PC-3 (cell line): Measurements from ENCODE around the gene HHATL. TPM values are rescaled to one million over a fixed set of nuclear protein-coding genes. Genes with fewer than 3 reads are reported as not detected.

Experiments
- ATAC-seq: fragments of 200-7000 bp; cut with Tn5 transposase; 2 replicates; pipeline ENCODE4 v1.9.1; 2020; ENCODE audit warnings: mild to moderate bottlenecking, moderate library complexity
- BruUV-seq: library from RNA; stranded (reverse); fragments of 400-500 nt; replicated peaks from 2 replicates; lab custom pipeline; 2021; lab: Mats Ljungman, UMichigan
- CTCF ChIA-PET: fragments of 300-600 bp; sonication (Branson Sonifier 250); formaldehyde crosslinking; loops from one replicate; lab custom pipeline; 2022; ENCODE audit warnings: antibody characterized with exemption; lab: Charles Lee
- POLR2A ChIA-PET: fragments of 300-600 bp; sonication (Branson Sonifier 250); formaldehyde crosslinking; loops from one replicate; lab custom pipeline; 2022; ENCODE audit warnings: antibody characterized with exemption; ENCODE audit not compliant: unreplicated experiment; lab: Charles Lee
- DNase-seq: peaks from one replicate; pipeline ENCODE4 v3.0.0-alpha.2; 2015
- H2AFZ ChIP-seq: fragments of 300-600 bp; sonication (generic); 2 replicates; pipeline ENCODE4 v1.6.0; 2016; ENCODE audit warnings: antibody characterized with exemption, low read length
- H3F3A ChIP-seq: fragments of 300-600 bp; sonication (generic); one replicate; pipeline ENCODE4 v1.6.0; 2017; ENCODE audit warnings: antibody characterized with exemption, low read length, control low read depth, mild to moderate bottlenecking; ENCODE audit not compliant: unreplicated experiment
- H3K27ac ChIP-seq: fragments of 300-600 bp; sonication (generic); 2 replicates; pipeline ENCODE4 v1.5.1; 2016; ENCODE audit warnings: mild to moderate bottlenecking, low read length
- H3K27me3 ChIP-seq: fragments of 300-600 bp; sonication (generic); 2 replicates; pipeline ENCODE4 v1.6.1; 2016; ENCODE audit warnings: low read length, mixed read lengths
- H3K36me3 ChIP-seq: fragments of 300-600 bp; sonication (generic); 2 replicates; pipeline ENCODE4 v1.6.1; 2016; ENCODE audit warnings: low read depth, mixed run types, low read length, mixed read lengths
- H3K4me1 ChIP-seq: fragments of 300-600 bp; sonication (generic); 2 replicates; pipeline ENCODE4 v1.5.1; 2016; ENCODE audit warnings: low read length; ENCODE audit not compliant: insufficient read depth
- H3K4me2 ChIP-seq: fragments of 300-600 bp; sonication (generic); 2 replicates; pipeline ENCODE4 v1.6.0; 2016; ENCODE audit warnings: low read length
- H3K4me3 ChIP-seq: fragments of 300-600 bp; sonication (generic); 2 replicates; pipeline ENCODE4 v1.5.1; 2016; ENCODE audit warnings: mild to moderate bottlenecking, low read length, mixed read lengths
- H3K79me2 ChIP-seq: fragments of 300-600 bp; sonication (generic); 2 replicates; pipeline ENCODE4 v1.6.1; 2017; ENCODE audit warnings: low read length, mixed read lengths
- H3K9ac ChIP-seq: fragments of 300-600 bp; sonication (generic); 2 replicates; pipeline ENCODE4 v1.6.0; 2016; ENCODE audit warnings: mild to moderate bottlenecking, low read length
- H3K9me2 ChIP-seq: fragments of 300-600 bp; sonication (generic); replicated peaks from 2 replicates; pipeline ENCODE4 v1.6.1; 2016; ENCODE audit warnings: mixed run types, low read length, mixed read lengths
- H3K9me3 ChIP-seq: fragments of 300-600 bp; sonication (generic); 2 replicates; pipeline ENCODE4 v1.6.1; 2016; ENCODE audit warnings: low read length, mixed read lengths
- H4K20me1 ChIP-seq: fragments of 300-600 bp; sonication (generic); 2 replicates; pipeline ENCODE4 v1.6.1; 2016; ENCODE audit warnings: low read length, mixed read lengths
- EZH2 ChIP-seq: fragments of 300-600 bp; sonication (generic); IDR thresholded peaks from one replicate; pipeline ENCODE4 v1.6.1; 2017; ENCODE audit warnings: antibody characterized with exemption, mild to moderate bottlenecking, low read length; ENCODE audit not compliant: unreplicated experiment
- EZH2phosphoT487 ChIP-seq: fragments of 300-600 bp; sonication (generic); IDR thresholded peaks from 2 replicates; pipeline ENCODE4 v1.6.1; 2018; ENCODE audit warnings: mild to moderate bottlenecking, antibody characterized with exemption, low read length, borderline replicate concordance
- intact Hi-C: fragments of 100-400 bp; cut with micrococcal nuclease; formaldehyde crosslinking; loops from 2 replicates; pipeline ENCODE4 v1.9.0; 2023
- total RNA-seq: library from RNA; depleted of rRNA; stranded (reverse); fragments of >200 nt; gene quantifications from 2 replicates; pipeline ENCODE4 v1.2.3, GENCODE V29; 2014
- TF ChIP-seq, protein P1 (sequence below): fragments of 300-600 bp; sonication (generic); conservative IDR thresholded peaks from 2 replicates; pipeline ENCODE4 v1.5.1; 2017; ENCODE audit warnings: antibody characterized with exemption, low read depth, mild to moderate bottlenecking, low read length

HHATL gene
- total RNA-seq, 1 experiment from 2014 or later, result not detected

DNA sequence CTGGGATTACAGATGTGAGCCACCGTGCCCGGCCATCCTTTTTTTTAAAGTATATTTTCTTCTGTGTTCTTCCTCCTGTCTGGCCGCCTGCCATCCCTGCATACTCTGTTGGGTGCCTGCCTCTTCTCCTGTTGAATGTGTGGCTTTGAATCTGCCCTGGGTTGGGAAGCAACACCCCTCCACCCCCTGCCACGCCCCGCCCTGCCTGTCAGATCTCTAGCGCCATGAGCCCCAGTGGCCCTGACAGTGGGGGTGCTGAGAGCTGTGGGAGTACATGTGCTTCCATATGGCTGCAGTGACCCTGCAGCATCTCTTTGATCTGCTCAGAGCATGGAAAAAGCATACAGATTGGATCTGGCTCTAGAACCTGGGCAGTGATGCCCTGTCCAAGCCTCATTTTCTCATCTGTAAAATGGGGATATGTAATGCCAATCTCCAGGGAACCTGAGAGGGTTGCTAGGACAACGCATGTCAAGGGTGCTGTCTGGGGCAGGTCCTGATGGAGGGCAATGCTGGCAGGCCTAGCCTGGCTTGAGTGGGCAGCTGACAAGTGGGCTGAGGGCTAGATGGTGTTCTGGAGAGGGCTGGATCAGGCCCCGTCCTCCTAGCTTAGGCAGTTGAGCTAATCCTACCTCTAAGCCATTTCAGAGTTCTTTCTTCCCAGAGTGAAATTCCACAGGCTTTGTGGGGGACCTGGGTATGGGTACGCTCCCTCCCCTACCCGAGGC is 46.6 kb upstream of the HHATL start:
- no peak for ATAC-seq
- H3K9ac ChIP-seq, result no peak overlapping the region
- no peak overlapping the region for H3K4me3 ChIP-seq
- no peaks in the 10 kb centered on the region for H3K79me2 ChIP-seq
- DNase-seq, result no peak
- no peaks in the 10 kb centered on the region for H3K36me3 ChIP-seq
- no peak overlapping the region for H2AFZ ChIP-seq
- no TSS peak for BruUV-seq
- ChIA-PET CTCF (interaction anchor here (0.5 kb wide), 1 partner anchor 301 kb away, joined by 3 read pairs; no protein-coding TSS in a partner anchor), POLR2A (interaction anchor here (0.6 kb wide), 1 partner anchor 67 kb away, joined by 3 read pairs; no protein-coding TSS in a partner anchor)
- intact Hi-C loops, result no loop called here
- H3K4me1 ChIP-seq, result peaks cover 27% of the 10 kb centered on the region
- TF ChIP-seq, protein P1, sequence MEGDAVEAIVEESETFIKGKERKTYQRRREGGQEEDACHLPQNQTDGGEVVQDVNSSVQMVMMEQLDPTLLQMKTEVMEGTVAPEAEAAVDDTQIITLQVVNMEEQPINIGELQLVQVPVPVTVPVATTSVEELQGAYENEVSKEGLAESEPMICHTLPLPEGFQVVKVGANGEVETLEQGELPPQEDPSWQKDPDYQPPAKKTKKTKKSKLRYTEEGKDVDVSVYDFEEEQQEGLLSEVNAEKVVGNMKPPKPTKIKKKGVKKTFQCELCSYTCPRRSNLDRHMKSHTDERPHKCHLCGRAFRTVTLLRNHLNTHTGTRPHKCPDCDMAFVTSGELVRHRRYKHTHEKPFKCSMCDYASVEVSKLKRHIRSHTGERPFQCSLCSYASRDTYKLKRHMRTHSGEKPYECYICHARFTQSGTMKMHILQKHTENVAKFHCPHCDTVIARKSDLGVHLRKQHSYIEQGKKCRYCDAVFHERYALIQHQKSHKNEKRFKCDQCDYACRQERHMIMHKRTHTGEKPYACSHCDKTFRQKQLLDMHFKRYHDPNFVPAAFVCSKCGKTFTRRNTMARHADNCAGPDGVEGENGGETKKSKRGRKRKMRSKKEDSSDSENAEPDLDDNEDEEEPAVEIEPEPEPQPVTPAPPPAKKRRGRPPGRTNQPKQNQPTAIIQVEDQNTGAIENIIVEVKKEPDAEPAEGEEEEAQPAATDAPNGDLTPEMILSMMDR, result no peak
- TF ChIP-seq EZH2phosphoT487 (no peak), EZH2 (no peak)
- H3K4me2 ChIP-seq, result no peak overlapping the region
- no peaks in the 10 kb centered on the region for H3K9me3 ChIP-seq
- no peaks in the 10 kb centered on the region for H3K27me3 ChIP-seq
- no peak overlapping the region for H3K27ac ChIP-seq
- no peaks in the 10 kb centered on the region for H3F3A ChIP-seq
- no peaks in the 10 kb centered on the region for H3K9me2 ChIP-seq
- H4K20me1 ChIP-seq, result no peaks in the 10 kb centered on the region

DNA sequence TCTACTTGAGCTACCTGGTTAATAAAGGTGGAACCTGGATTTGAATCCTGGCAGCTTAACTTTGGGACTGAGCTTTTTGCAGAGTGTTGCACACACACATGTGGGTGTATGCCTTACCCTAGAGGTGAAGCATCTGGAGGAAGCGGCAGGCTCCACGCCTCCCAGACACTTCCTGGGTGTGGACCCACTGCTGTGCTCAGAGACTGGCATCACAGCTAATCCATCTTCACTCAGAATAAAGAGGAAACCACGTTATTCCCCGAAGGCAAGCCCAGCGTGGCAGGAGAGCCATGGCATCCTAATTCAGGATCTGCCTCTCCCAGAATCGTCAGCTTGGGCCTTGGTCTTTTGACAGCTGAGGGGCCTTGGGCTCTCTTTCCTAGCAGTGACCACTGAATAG is 45.0 kb upstream of the HHATL start:
- ATAC-seq, result no peak
- no peak overlapping the region for H3K4me2 ChIP-seq
- POLR2A ChIA-PET, result no interaction called here

More for the DNA sequence above, 45.0 kb upstream of the HHATL start:
- no peak overlapping the region for H3K27ac ChIP-seq
- H3K4me3 ChIP-seq, result no peak overlapping the region
- H3K27me3 ChIP-seq, result no peaks in the 10 kb centered on the region
- CTCF ChIA-PET, result no interaction called here
- no peaks in the 10 kb centered on the region for H3F3A ChIP-seq
- no peaks in the 10 kb centered on the region for H4K20me1 ChIP-seq
- DNase-seq, result no peak
- intact Hi-C loops, result no loop called here
- no peaks in the 10 kb centered on the region for H3K36me3 ChIP-seq
- H3K9ac ChIP-seq, result no peak overlapping the region
- no TSS peak for BruUV-seq
- H3K79me2 ChIP-seq, result no peaks in the 10 kb centered on the region
- TF ChIP-seq EZH2phosphoT487, result no peak
- TF ChIP-seq, protein P1, result no peak
- no peak for TF ChIP-seq EZH2
- H3K9me3 ChIP-seq, result no peaks in the 10 kb centered on the region
- no peaks in the 10 kb centered on the region for H3K9me2 ChIP-seq
- peaks cover 27% of the 10 kb centered on the region for H3K4me1 ChIP-seq
- H2AFZ ChIP-seq, result no peak overlapping the region
